GM08714 (cell line): ENCODE results near the gene GFRA1.
"Not testable (repeated sequence)": the region's sequence is repeated elsewhere in the genome, so short reads cannot be mapped to it uniquely, and the experiment has no call there.

Source experiments
- H3K4me3 ChIP-seq: fragments of 200-500 bp; sonication (Bioruptor generic); 2 replicates; pipeline ENCODE4 v1.5.1; 2014; ENCODE audit warnings: mild to moderate bottlenecking, low read length, inconsistent platforms
- ZNF274 ChIP-seq: IDR thresholded peaks from 2 replicates; pipeline ENCODE4 v1.6.1; 2012; ENCODE audit warnings: mild to moderate bottlenecking, low read depth, low read length

Gene GFRA1

DNA sequence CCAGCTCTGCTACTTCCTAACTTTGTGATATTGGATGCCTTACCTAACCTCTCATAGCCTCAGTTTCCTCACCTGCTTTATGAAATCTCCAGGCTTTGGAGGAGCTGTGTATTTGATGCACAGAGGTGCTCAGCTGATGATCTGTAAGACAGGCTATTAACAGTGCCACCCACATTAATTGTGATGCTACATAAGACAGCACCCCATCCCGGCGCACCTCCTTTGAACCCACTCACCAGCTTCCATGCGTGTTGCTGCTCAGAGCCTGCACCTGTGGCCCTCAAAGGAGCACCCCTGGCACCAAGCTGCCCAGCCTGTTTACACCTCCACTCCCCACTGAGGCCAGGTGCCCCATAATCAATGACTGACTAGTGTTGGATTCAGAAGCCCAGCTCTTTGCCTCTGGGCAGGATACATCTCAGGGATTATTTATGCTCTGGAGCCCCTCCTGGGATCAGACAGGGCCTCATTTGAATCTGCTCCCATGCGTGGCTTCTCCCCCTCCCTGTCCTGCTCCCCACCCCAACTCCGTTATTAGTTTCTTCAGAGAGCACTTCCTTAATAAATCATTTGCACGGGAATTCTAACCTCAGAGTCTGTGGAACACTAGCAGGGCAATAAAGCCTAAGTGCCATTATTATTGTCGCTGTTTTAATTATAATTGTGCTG lies 87.7 kb downstream of the GFRA1 start:
- TF ChIP-seq ZNF274 = no peak
- H3K4me3 ChIP-seq = no peak overlapping the region

DNA sequence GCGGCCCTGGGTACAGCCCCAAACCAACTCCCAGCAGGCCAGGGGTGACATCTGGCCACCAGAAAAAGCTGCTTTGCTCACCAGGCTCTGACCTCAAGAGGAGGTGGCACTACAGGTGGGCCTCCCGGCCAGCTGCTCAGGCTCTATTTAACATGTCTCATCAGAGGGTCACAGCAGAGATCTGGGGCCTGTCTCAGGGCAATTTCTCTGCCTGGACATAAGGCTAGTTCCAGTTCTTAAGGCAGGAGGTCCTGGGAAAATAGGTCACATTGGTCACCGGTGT lies 88.6 kb downstream of the GFRA1 start:
- no peak for TF ChIP-seq ZNF274
- H3K4me3 ChIP-seq = no peak overlapping the region

DNA sequence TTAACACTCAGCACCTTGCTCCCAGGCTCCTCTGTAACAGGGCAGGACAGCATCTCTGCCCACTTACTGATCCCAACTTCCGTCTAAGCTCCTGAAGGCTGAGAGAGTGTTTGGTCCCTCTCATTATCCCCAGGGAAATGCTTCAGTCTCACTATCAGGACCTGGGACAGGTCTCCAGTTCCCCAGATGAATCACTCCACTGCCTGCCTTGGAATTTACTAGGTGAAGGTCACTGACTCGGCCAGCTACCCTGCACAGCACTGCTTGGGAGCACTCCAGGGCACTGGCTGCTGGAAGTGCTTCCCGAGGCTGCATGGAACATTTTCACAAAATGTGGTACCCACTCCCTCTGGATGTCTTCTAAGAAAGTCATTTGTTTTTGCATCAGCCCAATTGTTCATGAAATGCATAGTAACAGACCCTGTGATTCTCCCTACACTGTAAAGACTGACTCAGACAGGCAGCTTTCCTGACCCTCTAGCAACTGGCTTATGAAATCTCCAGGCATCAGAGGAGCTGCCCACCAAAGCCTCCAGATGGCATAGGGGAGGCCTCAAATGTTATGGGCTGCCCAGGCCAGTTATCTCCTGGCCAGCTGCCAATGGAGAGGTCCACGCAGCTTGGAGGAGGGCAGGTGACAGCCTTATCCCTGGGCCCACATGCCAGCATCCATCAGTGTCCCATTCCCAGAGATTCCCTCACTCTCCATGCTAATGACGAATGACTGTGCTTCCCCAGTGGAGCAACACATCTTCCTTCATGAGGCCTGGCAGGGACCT lies 89.1 kb downstream of the GFRA1 start:
- H3K4me3 ChIP-seq = no peak overlapping the region
- no peak for TF ChIP-seq ZNF274

DNA sequence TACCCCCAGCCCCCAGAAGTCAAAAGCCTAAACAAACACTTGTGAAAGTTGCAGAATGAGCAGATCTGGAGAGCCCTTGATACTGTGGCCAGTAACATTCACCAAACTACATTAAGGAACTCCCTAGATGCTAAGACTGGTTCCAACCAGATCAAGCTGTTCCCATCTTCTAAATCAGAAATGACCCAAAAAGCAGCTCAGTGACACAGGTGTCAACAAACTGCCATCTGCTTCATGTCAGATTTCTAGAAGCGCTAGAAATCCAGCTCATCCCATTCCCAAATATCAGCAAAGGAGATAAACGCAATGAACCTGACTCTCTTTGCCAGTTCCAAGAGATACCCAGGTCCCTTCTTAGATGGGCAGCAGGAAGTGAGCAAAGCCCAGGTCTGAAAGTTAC lies 90.6 kb downstream of the GFRA1 start:
- H3K4me3 ChIP-seq = no peak overlapping the region
- no peak for TF ChIP-seq ZNF274

- TF ChIP-seq ZNF274 = no peak
- no peak overlapping the region for H3K4me3 ChIP-seq
Observed at GRCh38 chr10:116178086-116178605, 94.9 kb downstream of the GFRA1 start.

GRCh38 chr10:116175231-116175630 lies 97.8 kb downstream of the GFRA1 start:
- no peak for TF ChIP-seq ZNF274
- H3K4me3 ChIP-seq = no peak overlapping the region

DNA sequence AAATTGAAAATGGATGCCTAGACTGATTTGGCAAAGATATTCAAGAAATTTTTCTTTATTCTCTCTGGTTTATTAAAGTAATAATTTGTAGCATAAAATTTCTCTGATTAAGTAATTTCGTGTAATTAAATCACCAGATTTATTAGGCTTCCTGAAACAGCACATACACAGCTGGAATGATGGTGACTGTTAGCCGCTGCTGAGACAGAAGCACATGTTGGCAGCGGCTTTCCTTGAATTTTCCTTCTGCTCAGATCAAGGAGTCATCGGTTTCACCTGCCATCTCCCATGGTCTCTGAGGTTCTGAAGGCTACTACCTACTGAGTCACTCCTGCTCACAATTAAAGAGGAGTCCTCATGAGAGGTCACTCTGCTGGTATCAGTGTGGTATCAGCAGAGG lies 101.5 kb downstream of the GFRA1 start:
- no peak for TF ChIP-seq ZNF274
- no peak overlapping the region for H3K4me3 ChIP-seq

- TF ChIP-seq ZNF274 = no peak
- H3K4me3 ChIP-seq = no peak overlapping the region
Observed at GRCh38 chr10:116170815-116171250, 102.2 kb downstream of the GFRA1 start.

- no peak for TF ChIP-seq ZNF274
- no peak overlapping the region for H3K4me3 ChIP-seq
Observed at GRCh38 chr10:116169782-116170445, 103.1 kb downstream of the GFRA1 start.

GRCh38 chr10:116168745-116169144 lies 104.3 kb downstream of the GFRA1 start:
- H3K4me3 ChIP-seq = no peak overlapping the region
- no peak for TF ChIP-seq ZNF274

DNA sequence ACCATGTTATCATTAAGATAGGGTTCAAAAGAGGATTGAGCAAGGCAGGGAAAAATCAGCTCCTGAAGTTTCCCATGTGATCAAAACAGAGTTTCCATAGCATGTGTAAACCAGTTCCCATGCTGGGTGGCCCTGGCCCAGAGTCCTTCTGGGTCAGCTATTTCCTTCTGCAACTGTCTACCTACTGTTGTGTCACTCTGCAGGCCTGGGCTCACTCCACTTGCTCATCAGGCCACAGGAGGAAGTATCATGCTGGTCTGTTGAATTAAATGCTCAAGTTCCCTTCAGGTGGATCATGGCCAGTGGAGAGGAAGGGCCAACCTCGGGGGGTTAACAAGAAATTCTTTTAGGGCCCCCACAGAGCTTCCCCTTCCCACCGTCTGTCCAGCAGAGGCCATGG lies 104.7 kb downstream of the GFRA1 start:
- TF ChIP-seq ZNF274 = no peak
- no peak overlapping the region for H3K4me3 ChIP-seq

- not testable (repeated sequence) for H3K4me3 ChIP-seq
Observed at GRCh38 chr10:116165941-116166340, 107.1 kb downstream of the GFRA1 start.

DNA sequence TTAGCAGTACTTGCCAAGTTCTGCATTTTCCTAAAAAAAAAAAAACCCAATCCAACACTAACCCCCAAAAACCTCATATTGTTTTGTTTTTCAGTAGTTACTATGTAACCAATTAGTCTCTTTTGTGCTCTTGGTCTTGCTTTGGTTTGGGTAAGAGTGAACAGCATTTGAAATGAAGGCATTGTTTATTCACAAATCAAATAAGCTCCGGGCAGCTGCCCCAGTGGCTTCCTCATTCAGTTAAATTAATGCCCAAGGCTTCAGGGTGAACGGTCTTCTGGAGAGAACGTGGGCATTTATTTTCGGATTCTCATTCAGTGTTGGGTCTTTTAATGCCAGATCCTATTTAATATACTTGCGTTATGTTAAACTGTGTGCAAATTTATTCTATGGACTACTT lies 108.7 kb downstream of the GFRA1 start:
- no peak for TF ChIP-seq ZNF274

GRCh38 chr10:116163333-116164131 lies 109.5 kb downstream of the GFRA1 start:
- TF ChIP-seq ZNF274 = no peak
- H3K4me3 ChIP-seq = no peak overlapping the region

More for the DNA sequence above, 108.7 kb downstream of the GFRA1 start:
- no peak overlapping the region for H3K4me3 ChIP-seq
